ENCODE measurements around the gene CCDC188.

CCDC188 gene

GRCh38 chr22:20171288-20172140 lies 20.7 kb upstream of the CCDC188 start:
- Histone ChIP-seq H3K4me3 (ENCODE audit: low read depth, low read length) (no peak overlapping the region), H3K9me3 (ENCODE audit: severe bottlenecking) (no peaks in the 10 kb centered on the region), H3K36me3 (no peaks in the 10 kb centered on the region), H3K27ac (no peak overlapping the region), H3K27me3 (ENCODE audit: insufficient read depth, low read depth, severe bottlenecking) (no peaks in the 10 kb centered on the region)
- no peak for DNase-seq
- no peak for TF ChIP-seq CTCF (IDR thresholded peaks at IDR 0.05; ENCODE audit: low read depth, low read length)

- Histone ChIP-seq H3K27ac (no peak overlapping the region), H3K9me3 (ENCODE audit: severe bottlenecking) (no peaks in the 10 kb centered on the region), H3K27me3 (ENCODE audit: insufficient read depth, low read depth, severe bottlenecking) (no peaks in the 10 kb centered on the region), H3K36me3 (no peaks in the 10 kb centered on the region), H3K4me3 (ENCODE audit: low read depth, low read length) (no peak overlapping the region)
- no peak for TF ChIP-seq CTCF (IDR thresholded peaks at IDR 0.05; ENCODE audit: low read depth, low read length)
- DNase-seq: no peak
Measured at GRCh38 chr22:20170170-20170569, 19.3 kb upstream of the CCDC188 start.

- H3K9me3 ChIP-seq (ENCODE audit: severe bottlenecking): no peaks in the 10 kb centered on the region
- no peak overlapping the region for H3K27ac ChIP-seq
- H3K27me3 ChIP-seq (ENCODE audit: insufficient read depth, low read depth, severe bottlenecking): no peaks in the 10 kb centered on the region
- no peak overlapping the region for H3K4me3 ChIP-seq (ENCODE audit: low read depth, low read length)
- no peak for DNase-seq
- TF ChIP-seq CTCF (IDR thresholded peaks at IDR 0.05; ENCODE audit: low read depth, low read length): no peak
- no peaks in the 10 kb centered on the region for H3K36me3 ChIP-seq
Measured at GRCh38 chr22:20169253-20169822, 18.5 kb upstream of the CCDC188 start.

- no peaks in the 10 kb centered on the region for H3K9me3 ChIP-seq (ENCODE audit: severe bottlenecking)
- no peaks in the 10 kb centered on the region for H3K27me3 ChIP-seq (ENCODE audit: insufficient read depth, low read depth, severe bottlenecking)
- no peak for TF ChIP-seq CTCF (IDR thresholded peaks at IDR 0.05; ENCODE audit: low read depth, low read length)
- no peak for DNase-seq
- H3K4me3 ChIP-seq (ENCODE audit: low read depth, low read length): no peak overlapping the region
- H3K27ac ChIP-seq: no peak overlapping the region
- no peaks in the 10 kb centered on the region for H3K36me3 ChIP-seq
Measured at GRCh38 chr22:20167643-20168322, 16.9 kb upstream of the CCDC188 start.

- H3K4me3 ChIP-seq (ENCODE audit: low read depth, low read length): no peak overlapping the region
- no peak for DNase-seq
- no peak for TF ChIP-seq CTCF (IDR thresholded peaks at IDR 0.05; ENCODE audit: low read depth, low read length)
Measured at GRCh38 chr22:20166703-20167102, 15.8 kb upstream of the CCDC188 start.

More at GRCh38 chr22:20166703-20167102, 15.8 kb upstream of the CCDC188 start:
- Histone ChIP-seq H3K27me3 (ENCODE audit: insufficient read depth, low read depth, severe bottlenecking) (no peaks in the 10 kb centered on the region), H3K9me3 (ENCODE audit: severe bottlenecking) (no peaks in the 10 kb centered on the region), H3K36me3 (no peaks in the 10 kb centered on the region), H3K27ac (no peak overlapping the region)

Data from WERI-Rb-1 (cell line).